HG03159 (cell line): ENCODE measurements around the gene FRY.

ENCODE experiments used
- ATAC-seq: cut with Tn5 transposase; IDR thresholded peaks from one replicate; pipeline ENCODE4 v1.9.1; 2021; ENCODE audit warnings: mild to moderate bottlenecking, moderate library complexity; ENCODE audit not compliant: unreplicated experiment

Gene FRY

DNA sequence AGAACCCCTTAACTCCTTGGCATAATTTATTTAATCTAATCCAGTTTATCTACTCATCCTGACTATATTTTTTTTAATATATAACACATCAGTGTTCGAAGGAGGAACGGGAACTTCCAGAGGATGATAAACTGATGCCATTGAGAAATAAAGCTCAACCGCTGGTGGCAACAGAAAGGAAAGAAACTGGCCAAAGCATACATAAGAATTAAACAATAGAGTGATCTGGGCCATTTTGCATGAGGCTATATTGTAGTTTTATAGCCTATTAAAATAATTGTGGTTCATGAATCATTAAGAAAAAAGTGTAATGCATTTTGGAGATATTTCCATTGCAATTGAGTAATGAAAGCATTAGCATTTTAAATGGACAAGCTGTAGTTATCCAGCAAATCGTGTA, 94.2 kb downstream of the FRY start:
- ATAC-seq: no peak

DNA sequence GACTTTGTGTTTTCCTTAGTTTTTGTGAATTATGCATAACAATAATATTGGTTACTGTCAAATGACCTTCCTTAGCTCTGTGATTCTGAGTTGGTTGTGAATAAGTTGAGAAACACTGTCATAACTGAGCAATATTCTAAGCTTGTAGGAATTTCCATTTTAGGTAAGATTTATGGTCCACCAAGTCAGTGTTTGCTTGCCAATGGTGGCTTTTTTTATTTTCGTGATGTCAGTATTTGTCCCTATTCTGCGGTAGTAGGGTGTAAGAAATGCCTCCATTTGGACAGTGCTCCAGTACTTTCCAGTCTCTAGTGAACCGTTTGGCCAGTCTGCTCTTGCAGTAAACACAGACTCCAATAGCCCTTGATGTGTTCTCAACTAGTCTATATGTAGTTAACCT, 94.7 kb downstream of the FRY start:
- ATAC-seq: no peak

DNA sequence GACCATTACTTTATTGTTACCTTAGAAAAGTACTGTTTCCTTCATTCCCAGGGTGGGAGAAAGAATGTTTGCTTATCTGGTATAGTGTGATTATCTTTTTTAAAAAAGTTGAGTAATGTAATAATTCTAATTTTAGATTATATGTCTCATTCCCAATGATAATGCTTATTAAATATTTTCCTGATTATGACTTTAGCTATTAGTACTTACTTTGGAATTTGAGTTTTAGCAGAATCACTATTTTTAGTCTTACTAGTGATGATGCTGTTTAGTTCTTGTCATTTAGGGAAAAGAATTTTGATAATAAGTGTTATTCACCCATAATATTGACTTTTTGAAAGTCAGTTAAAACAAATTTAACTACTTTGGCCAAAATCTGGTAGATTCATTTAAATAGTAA, 95.2 kb downstream of the FRY start:
- no peak for ATAC-seq

DNA sequence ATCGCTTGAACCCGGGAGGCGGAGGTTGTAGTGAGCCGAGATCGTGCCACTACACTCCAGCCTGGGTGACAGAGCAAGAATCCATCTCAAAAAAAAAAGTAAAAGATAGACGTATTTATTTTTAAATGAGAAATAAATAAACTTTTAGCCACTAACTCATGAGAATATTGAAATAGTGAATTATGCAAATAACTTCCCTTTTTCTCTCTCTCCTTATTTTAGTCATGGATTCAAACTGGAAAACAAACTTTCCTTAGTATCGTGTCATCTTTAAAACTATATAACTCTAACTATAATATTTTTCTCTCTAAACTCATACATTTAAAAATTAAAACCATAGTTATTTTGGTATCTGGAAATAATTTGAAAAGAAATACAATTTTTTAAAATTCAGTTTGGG, 96.1 kb downstream of the FRY start:
- ATAC-seq: no peak

DNA sequence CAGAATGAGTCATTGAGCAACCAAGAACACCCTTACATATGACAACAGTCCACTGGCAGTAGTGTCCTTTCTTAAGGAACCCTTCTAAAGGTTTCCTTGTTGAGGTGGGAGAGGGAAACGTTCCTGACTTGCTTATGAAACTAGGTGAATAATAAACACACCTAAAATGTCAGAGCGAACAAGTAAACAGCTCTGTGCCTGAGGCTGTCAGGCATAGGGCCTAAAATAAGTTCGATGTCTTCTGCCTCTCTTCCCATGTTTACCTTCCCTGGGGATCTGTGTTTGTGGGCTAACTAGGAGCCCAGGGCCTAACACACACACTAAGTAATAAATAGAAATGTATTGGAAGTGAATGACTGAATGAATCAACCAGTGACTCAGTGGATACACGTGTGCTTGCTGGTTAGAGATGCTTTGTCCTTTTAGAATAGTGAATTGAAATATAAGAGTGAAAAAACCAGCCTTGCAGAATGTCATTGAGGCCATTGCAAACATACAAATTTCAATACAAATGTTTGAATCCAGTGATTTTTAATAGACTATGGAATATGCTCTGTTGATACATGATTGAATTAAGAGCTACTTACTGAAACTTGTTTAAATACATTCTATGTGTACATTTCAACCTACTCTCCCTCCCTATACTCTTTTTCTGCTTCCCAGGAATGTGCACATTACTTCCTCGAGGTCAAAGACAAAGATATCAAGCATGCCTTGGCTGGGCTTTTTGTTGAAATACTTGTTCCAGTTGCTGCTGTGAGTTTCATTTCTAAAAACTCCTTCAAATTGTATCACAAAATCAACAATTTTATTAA, 102.9 kb downstream of the FRY start:
- ATAC-seq: no peak

DNA sequence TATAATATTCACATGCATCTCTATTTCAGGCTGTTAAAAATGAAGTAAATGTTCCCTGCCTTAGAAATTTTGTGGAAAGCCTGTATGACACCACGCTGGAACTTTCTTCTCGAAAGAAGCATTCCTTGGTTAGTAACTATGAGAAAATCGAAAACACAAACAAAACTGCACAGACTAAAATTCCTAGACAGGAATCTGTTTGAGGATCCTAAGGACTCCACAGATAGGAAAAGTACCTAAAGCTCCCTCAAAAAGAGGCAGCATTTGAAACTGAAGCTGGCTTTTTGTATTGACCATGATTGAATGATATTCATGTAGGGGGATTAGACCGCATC, 103.4 kb downstream of the FRY start:
- no peak for ATAC-seq

DNA sequence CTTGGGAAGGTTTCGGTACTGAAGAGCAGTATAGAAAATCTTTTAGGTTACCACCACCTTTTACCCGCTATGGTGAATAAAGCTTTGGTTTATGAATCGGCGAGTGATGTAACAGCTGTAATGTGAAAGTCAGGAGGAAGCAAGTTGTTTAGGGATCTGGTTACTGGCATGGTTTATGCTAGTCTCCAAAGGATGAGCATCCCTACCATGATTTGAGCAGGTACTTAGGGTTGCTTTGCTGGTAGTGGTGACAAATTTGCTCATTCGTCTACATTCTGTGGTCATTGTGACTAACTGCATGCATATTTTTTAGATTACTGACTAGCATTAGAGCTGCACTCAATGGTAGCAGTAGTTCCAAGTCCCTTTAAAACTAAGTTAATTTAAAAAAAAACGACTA, 104.1 kb downstream of the FRY start:
- ATAC-seq: no peak

DNA sequence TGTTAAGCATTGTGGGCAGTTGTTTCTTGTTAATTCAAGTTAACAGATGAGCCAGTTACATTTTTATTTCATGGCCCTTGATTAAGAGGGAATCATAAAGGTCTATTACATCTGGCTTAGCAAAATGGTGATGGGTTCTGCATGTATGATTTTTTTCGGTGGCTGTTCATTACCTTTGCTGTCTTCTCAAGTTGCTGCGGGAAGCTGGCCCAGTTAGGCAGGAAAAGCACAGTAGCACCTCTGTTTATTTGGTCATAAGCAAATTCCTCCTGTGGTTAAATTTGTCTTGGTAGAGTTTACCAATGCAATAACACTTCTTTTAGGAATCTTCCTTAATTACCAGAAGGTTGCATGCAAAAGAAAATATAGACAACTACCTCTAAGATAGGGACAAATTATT, 104.5 kb downstream of the FRY start:
- ATAC-seq: no peak

DNA sequence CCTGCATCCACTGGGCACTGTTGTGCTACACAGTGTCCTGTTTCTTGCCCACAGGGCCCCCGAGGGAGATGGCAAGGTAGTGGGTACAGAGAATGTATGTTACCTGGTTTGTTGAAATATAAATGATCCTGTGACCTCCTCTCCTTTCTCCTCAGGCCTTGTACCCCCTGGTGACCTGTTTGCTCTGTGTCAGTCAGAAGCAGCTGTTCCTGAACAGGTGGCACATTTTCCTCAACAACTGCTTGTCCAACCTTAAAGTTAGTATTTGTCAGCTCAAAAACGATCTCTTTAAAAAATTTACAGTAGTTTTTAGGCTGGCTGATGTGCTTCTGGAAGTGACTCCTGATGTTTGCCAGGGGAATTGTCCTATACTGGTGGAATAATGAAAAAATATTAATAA, 105.1 kb downstream of the FRY start:
- no peak for ATAC-seq

DNA sequence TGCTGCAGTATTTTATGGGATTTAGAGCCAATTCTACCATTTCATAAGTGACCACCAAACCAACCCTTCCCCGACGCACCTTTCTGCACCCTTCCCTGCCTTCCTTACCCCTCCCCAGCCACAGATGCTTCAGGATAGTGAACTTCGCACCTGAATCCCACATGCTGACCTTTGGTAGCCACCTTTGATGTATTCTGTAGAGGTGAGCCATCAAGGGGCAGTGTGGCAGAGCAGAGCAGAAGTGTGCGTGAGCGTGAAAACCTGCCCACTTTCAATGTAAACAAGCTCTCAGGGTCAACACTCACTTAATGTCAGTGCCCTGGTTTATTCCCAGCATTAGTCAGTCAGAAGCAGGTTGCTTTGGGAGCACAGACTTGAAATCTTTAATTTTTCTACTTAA, 107.7 kb downstream of the FRY start:
- ATAC-seq: no peak

DNA sequence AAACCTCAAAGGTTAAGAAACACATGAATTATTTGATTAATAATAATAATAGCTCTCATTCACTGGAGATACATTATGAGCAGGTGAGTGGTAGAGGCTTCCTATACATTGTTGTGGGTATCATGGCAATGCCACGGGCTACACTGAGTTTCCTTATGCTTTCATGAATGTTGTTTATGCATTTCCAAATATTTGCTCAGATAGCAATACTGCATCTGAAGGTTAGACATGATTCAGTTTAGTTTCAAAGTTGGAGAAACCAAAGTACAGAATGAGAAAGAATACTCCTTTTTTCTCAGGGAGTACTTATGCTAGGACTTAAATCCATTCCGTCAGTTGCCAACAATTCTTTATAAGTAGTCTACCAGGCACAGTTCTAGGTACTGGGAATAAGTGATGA, 108.5 kb downstream of the FRY start:
- ATAC-seq: no peak

DNA sequence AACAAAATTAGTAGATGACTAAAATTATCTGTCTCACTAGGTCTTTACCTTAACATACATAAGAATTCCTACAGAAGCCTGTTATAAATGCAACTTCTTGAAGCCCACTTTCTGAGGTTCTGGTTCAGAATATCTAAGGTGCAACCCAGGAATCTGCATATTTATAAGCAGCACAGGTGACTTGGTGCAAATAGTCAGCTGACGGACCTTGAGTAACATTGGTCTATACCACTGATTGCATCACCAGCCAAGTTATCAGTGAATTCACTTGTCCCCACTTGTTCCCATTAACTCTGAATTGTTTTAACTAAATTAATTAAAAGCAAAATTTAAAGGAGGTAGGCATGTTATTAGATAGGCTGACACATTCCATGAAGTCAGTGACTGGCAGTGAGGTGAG, 109.9 kb downstream of the FRY start:
- ATAC-seq: no peak

DNA sequence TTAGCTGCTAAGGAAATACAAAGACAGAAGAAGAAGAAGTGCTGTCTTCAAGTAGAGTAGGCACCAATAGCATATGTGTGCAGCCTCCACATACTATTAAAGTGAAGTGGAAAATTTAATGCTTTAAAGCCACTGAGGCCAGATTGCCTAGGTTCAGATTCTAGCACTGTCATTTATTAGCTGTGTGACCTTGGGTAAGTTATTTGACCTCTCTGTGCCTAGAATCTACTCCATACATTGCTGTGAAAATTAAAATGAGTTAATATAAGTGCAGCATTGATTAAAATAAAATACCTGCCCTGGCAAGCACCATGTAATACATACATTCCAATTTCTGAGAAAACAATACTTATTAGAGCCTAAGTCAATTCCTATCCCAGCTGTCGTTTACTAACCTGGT, 110.5 kb downstream of the FRY start:
- ATAC-seq: no peak

DNA sequence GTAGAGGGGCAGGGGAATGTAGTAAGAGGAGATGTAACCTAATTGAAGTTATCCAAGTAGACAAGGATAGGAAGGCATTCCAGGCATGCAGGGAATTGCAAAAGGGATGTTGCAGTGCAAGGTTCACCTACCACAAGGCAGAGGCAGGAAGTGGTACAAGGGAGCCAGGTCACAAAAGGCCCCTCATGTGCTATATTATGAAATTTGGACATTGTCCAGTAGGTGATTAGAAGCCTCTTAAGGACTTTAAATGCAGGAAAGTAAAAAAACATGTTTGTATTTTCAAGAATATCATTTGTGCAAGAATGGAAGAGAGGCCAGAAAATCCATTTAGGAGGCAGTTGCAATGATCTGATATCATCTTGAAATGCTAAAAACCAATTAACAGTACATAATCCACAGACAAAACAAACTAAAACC, 111.4 kb downstream of the FRY start:
- no peak for ATAC-seq

DNA sequence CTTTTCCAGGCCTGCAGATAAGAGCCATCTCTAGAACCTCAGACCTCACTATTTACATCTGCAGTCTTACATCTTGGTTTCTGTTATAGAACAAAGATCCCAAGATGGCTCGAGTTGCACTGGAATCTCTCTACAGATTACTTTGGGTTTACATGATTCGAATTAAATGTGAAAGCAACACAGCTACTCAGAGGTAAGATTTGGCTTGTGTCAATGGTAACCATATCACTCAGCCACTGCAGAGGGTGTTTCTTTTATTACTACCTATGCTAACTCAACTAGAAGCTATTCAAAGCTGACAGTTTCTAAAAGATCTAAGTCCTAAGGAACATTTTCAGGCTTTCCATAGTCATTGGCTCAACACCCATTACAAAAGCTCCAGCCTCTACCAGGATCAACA, 115.6 kb downstream of the FRY start:
- no peak for ATAC-seq

DNA sequence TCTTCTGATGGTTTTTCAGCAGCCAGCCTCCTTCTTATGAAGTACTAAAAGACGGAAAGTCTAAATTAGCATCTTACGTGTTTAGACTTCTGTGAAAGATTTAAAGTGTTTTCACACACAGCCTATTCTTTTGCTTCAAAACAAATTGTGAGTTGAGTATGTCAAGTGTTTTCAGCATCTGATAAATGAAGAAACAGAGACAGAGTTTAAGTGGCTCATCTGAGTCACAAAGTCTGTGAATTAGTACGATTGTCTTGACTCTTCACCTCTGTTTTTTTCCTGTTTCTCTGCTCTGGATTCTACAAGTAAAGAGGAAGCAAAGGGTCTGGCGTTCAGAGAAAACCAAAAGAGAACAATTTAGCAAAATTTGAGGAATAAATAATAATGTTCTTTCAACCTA, 116.4 kb downstream of the FRY start:
- ATAC-seq: no peak

DNA sequence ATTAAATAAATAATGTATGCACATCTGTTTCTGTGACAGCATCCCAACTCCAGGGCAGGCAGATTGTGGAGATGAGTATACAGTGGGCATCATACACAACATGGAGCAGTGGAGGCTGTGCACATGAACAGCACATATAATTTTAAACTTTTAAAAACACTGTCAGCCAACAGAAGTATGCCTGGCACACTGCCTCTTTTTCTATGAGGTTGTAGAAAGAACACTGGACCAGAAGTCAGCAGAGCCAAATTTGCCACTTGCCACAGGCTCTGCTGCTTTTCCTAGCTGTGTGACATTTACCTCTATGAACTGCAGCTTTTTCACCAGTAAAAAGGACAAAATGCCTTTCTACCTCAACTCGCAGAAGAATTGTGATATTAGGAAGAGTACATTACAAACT, 118.7 kb downstream of the FRY start:
- ATAC-seq: no peak

DNA sequence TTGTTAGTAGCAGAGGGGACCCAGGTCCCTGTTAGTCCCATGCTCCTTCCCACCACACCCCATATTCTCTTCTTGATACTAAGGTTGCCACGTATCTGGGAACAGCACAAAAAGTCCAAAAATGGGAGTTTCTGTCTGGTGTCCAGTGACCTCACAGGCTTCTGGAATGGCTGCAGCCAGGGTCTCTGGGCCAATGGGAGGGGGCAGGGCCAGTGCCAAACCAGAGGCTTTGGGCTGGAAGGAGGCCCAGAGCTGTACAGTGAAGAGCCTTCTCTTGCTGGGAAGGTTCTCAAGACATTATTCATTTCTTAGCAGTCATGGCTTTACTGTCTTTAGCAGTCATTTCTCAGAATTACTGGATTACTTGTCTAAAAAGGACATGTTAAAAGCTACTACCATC, 119.2 kb downstream of the FRY start:
- ATAC-seq: no peak

DNA sequence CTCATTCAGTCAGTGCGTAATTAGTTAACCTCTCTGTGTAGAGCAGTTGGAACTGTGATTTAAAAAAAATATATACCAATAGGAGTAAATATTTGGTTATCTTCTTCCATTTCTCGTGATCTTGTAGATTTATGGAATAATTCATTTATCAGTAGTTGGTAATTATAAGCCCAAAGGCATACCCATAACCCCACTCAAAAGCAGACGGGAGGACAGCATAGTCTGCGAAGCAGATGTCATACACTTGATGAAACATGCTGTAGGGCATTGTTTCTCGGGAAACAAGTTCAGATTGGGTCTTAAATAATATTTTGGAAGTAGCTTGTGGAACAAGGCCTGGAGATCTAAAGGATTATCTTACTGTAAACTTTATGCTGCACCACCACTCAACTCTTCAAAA, 119.7 kb downstream of the FRY start:
- no peak for ATAC-seq

DNA sequence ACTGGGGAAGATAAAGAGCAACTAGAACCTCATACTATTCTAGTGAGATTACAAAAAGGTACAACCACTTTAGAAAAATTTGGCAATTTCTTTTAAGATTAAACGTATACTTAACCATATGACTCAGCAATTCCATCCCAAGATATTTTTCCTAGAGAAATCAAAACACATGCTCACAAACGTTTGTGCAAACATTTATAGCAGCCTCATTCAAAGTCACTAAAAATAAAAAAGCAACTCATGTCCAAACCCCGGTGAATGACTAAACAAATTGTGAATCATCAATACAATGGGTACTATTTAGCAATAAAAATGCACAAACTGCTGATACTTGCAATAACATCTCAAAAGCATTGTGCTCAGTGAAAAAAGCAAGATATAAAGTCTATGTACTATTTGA, 121.5 kb downstream of the FRY start:
- ATAC-seq: no peak

DNA sequence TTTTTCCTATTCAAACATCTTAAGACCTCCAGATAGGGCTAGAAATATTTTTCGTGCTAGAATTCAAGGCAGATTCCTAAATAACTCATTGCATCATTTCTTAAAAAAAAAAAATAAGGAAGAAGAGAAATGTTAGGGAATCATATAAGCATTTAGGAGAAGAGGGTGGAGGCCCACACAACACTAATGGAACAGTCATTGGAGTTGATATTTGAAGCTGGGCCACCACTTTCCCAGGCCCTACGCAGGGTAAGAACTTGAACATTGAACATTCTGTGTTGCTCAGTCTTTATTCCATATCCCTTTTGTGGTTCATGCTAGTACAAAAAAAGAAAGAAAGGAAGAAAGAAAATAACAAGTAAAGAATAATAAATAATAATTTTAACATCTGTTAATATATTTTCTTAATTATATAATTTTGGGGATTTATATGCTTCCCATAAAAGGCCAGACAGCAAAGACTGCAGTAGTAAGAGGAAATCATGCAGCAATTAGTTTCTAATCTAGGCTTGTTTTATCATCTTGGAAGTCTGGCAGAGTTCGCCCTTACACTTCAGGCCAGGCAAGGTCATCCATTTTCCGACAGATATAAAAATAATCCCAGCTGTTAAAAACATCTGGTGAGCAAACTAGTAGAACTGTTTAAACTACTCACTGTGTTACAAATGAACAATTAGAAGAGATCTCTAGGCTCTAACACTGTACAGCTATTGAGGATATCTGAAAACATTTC, 127.7 kb downstream of the FRY start:
- no peak for ATAC-seq

DNA sequence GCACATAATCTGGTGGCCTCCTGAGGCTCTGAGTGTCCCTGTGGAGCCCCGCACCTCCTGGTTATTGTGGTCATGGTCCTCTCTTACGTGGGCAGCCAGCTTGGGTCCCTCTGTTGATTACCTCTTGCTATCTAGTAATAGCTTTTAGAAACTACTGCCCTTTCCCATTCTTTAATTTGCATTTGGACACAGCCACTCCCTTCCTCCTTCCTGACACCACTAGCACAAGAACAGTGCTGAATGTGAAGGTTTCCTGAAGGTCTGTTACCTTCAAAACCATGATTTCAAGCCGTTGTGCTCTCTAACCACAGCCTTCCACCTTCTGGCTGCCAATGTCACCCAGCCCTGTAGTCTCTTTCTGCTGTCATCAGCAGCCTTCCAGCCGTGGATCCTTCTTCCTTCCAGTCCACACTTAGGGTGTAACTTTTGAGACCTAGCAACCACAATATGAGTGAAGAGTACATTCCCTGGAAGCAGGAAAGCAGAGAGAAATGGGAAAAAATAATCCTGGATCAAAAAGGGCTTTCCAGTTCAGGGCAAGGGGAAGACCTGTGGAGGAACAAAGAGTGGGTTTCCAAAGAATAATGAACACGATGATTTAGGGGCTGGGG, 130.9 kb downstream of the FRY start:
- ATAC-seq: no peak
